Smooth muscle cell of the brain vasculature (primary cell): Measurements from ENCODE around the gene NPAS2.

Experiments
- DNase-seq: peaks from one replicate; pipeline ENCODE4 v3.0.0-alpha.2; 2012; ENCODE audit warnings: low read depth, low spot score

NPAS2 gene

GRCh38 chr2:100853909-100854810 lies 34.2 kb downstream of the NPAS2 start:
- no peak for DNase-seq

GRCh38 chr2:100855084-100855483 lies 35.1 kb downstream of the NPAS2 start:
- no peak for DNase-seq

DNA sequence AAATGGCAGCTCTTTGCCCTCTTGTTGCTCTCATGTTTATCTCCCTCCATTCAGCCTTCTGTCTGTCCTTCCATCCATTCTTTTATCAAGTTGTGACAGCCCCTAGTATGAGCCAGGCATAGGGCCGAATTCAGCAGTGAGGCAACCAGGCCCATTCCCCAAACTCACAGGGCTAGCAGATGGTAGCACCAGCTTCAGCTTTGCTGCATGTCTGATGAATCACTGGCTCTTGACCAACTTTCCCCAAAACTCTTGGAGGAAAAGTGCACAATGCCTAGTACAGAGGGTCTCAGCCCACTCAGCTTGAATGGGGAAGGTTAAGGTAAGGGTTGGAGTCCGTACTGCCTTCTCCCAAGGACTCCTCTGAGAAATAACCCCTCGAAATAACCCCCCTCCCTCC lies 35.7 kb downstream of the NPAS2 start:
- DNase-seq: no peak

DNA sequence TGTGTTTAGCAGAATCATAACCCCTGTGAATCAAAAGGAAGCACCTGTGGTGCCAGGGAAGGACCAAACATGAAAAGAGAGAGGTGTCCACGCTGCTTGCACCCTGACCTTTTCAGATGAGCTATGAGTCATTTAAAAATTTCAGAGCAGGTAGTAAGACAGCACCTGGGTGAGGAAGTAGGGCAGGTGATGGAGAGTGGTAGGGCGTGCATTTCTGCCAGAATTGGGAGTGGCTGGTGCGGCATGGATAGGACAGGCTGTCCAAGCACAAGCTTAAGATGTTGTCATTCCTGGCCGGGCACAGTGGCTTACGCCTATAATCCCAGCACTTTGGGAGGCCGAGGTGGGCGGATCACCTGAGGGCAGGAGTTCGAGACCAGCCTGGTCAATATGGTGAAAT lies 36.8 kb downstream of the NPAS2 start:
- no peak for DNase-seq

DNA sequence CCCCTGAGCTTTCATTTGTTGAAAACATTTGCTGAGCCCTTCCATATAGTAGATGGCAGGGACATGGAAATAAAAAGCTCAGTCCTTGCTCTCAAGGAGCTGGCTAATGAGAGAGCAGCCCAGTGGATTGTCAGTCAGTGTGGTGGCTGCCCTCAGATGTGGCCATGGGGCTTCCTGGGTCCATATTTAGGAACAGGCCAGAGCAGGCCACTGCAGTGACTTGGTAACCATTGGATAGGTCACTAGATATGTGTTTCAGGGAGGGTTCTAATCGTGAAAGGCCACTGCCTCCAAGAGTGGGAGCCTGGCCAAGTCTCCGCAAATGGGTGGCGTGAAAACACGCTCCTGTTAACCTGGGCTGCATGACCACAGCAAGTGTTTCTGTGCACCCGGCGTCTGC lies 37.4 kb downstream of the NPAS2 start:
- DNase-seq: no peak

DNA sequence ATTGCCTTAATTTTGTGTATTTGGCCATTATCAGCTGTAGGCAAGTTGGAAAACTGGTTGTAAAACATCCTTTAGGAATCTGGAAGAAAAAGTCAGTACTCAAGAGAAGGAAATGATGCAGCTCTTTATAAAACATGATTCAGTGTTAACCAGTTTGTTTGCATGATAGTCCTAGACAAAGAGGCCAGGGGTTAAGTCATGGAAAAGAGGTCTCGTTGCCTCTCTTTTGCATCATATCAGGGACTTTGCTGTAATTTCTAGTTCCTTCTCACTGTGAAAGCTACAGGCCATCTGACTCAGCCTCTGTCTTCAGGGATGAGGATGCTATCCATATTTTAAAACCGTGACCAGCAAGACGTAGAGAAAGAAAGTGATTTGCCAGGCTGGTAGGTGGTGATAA lies 38.0 kb downstream of the NPAS2 start:
- no peak for DNase-seq

- no peak for DNase-seq
Measured at GRCh38 chr2:100859902-100860301, 40.0 kb downstream of the NPAS2 start.

DNA sequence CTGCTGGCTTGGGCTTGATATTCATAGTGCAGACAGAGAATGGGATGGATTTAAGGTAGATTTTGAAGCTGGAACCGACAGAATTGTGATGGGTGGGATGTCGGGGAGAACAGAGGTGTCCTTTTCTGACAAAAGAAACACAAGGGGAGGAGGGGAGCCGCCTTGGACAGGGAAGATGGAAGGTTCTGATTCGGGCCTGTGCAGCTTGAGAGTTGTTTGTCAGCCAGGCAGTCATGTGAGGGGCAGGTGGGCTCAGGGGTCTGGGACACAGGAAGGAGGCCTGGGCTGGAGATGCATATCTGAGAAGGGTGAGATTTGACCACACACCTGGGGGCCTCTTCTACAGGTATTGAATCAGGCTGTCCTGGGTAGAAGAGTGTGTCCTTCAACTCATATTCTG lies 41.4 kb downstream of the NPAS2 start:
- no peak for DNase-seq

DNA sequence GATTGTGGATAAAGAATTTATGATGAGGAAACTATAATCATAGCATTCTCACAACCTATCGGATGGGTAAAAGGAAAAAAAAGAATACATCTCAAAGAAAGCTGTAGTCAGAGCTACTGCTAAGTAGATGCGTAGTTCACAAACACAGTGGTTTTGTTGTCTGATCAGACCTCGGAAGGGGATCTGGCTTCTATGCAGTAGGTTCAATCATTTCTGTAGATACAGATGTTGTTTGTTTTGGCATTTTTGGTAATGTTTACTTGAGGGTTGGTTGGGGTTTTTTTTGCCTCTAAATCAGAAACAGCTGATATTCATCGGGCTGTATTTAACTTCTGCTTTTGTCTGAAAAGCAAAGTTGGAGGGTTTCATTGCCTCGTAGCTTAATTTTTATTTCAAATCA lies 42.1 kb downstream of the NPAS2 start:
- no peak for DNase-seq

GRCh38 chr2:100865816-100866460 lies 46.0 kb downstream of the NPAS2 start:
- DNase-seq: no peak

DNA sequence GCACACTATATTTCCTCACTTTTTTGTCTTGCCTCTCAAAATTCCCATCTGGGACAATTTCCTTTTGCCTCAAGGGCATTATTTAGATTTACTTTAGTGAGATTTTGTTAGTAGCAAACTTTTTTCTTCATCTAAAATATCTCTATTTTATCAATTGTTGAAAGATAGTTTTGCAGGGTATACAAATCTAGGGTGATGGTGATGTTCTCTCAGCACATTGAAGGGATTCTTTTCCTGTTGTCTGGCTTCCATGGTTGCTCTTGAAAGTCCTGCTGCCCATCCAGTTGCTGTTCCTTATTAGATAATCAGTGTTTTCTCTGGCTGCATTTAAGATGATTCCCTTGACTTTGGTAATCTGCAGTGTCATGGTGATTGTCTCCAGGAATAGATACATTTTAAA lies 48.1 kb downstream of the NPAS2 start:
- no peak for DNase-seq

DNA sequence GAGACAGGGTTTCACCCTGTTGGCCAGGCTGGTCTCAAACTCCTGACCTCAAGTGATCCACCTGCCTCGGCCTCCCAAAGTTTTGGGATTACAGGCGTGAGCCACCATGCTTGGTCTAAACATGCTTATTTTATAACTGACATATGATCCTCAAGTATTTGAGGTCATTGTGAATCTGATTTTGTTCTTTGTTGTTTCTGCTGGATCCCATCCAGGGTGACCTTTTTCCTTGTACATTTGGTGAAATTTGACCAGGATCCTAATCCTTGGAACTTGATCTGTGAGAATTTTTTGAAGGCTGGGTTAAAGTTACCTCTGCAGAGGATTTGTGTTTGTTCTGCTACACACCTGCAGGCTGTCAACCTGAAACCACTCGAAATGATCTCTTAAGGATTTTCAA lies 49.2 kb downstream of the NPAS2 start:
- no peak for DNase-seq

DNA sequence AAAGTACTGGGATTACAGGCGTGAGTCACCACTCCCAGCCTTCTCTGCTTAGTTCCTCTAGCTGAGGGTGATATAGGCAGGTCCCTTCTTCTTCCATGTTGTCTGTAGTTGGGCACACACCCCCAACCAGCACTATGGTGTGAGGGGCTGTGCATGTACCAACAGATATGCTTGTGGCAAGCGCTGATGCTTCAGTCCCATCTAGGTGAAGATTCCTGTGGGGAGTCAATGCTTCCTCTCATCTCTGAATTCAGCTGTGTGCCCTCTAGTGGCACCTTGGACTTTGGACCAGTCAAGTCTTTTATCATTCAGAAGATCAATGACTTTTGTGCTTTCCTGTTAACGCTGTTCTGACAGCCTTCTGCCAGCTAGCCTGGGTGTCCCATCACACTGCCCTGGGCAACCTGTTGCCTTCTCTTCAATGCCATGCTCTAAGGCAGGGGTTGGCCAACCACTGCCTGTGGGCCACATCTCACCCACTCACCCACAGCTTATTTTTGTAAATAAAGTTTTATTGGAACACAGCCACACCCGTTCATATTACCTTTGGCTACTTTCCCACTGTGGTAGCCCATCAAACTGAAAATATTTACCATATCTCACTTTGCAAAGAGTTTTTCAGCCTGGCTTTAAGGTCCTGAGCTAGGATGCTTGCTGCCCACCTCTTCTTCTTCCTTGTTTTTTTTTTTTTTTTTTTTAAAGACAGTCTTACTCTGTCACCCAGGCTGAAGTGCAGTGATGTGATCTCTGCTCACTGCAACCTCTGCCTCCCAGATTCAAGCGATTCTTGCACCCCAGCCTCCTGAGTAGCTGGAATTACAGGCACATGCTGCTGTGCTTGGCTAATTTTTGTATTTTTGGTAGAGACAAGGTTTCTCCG lies 51.0 kb downstream of the NPAS2 start:
- no peak for DNase-seq

DNA sequence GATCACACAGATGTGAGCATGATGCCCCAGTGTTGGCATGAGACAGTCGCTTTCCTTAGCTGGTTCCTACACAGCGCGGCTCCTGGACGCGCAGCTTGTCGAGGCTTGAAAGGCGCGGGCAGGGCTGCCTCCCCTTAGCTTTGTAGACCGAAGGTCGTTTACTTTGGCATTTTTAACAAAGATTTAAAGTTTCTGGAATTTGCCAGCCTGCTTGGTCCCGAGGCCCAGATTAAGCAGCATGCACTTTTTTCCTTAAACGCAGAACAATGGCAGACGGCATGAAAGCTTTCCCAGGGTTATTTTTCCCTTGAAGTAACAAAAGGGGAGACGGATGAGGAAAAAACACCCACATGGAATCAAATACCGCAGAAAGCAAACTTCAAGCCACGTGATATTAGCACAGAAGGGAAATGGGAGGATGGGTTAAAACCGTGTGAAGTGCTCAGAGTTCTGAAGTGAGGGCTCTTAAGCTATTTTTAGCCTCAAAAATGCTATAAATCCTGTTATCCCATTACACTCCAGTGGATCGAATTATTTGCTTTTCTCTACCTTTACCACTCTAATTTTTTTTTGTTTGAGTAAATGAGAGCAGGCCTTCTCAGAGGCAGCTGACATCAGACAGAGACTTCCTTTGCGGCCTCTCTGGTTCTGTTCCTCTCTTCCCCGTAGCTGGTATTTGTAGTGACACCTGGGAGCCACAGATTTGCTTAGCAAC lies 55.7 kb downstream of the NPAS2 start:
- no peak for DNase-seq

DNA sequence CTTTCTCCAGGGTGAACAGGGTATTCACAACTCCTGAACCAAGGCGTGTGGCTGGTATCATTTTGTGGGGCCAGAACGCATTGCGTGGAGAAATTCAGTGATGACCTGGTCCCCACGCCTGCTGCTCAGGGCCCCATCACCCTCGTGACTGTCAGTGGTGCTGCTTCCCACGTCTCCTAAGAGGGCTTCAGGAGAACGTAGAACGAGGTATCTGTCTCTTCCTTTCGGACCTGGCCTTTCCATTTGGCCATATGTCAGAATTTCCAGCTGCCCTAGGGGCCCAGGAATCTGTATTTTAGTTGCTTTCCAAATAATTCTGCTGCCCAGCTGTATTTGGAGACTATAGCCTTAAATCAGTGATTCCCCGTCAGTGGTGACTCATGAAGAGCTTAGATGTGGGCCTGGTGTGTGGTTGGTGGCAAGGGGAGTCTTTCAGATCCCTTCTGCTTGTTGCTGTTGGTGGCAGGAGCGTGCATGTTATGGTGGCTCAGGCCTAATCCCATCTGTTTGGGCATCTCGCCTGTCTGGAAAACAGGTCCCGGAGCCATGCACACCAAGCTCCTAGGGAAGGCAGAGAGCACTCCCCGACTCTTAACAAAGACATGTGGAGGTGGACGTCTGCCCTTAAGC lies 56.4 kb downstream of the NPAS2 start:
- DNase-seq: no peak

GRCh38 chr2:100877555-100877954 lies 57.6 kb downstream of the NPAS2 start:
- no peak for DNase-seq

DNA sequence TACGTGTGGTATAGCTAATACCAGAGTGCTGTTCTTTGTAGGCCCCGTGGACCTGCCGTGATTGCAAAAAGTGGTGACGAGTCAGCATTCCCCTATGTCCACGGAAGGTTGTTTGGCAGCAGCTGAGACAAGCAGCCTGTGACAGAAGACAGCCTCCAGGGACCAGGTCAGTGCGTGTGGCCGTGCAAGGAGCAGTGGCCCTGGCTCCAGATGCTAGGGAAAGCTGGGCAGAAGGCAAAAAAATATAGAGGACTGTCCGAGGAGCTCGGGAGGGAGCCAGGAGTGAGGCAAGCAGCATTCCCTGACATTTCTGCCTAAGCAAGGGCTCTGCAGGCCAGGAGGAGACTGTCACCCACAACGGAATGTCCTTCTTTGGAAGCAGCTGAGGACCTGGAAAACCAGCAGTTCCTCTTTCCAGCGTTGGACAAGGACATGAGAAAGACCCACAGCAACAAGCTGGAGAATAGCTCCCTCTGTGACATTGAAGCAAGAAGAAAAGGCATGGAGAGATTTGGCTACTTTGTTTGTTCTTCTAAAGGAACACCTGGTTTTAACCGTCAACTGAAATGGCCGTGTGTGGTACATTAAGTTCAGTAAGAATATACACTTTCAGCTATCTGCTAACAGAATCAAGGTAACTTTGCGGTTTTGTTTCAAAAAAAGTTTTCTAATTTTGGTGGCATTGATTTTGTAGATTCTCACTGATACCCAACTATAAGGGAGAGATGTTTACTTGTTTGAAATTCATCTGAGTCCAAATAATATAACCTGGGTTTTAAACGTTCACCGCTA lies 58.3 kb downstream of the NPAS2 start:
- no peak for DNase-seq

- DNase-seq: no peak
Measured at GRCh38 chr2:100879296-100879695, 59.4 kb downstream of the NPAS2 start.

- no peak for DNase-seq
Measured at GRCh38 chr2:100880036-100880435, 60.1 kb downstream of the NPAS2 start.

GRCh38 chr2:100880730-100881129 lies 60.8 kb downstream of the NPAS2 start:
- DNase-seq: peak; percentile 41
